HepG2 (cell line): ENCODE results near the gene ATP5F1E. TPM values are rescaled to one million over a fixed set of nuclear protein-coding genes. Genes with fewer than 3 reads are reported as not detected.

Experiments
- CAMTA2 ChIP-seq: sonication (generic); formaldehyde crosslinking; IDR thresholded peaks from 2 replicates; pipeline ENCODE4 v1.4.0; 2020; ENCODE audit warnings: mild to moderate bottlenecking, missing genetic modification reagents, borderline replicate concordance
- CC2D1A ChIP-seq: sonication (generic); formaldehyde crosslinking; IDR thresholded peaks from 2 replicates; pipeline ENCODE4 v1.8.1; 2023; ENCODE audit warnings: mild to moderate bottlenecking, missing genetic modification reagents
- HIVEP1 ChIP-seq: sonication (generic); formaldehyde crosslinking; IDR thresholded peaks from 2 replicates; pipeline ENCODE4 v1.4.0; 2020; ENCODE audit warnings: mild to moderate bottlenecking, missing genetic modification reagents
- NCOA1 ChIP-seq: sonication (generic); formaldehyde crosslinking; IDR thresholded peaks from 2 replicates; pipeline ENCODE4 v1.9.0; 2021; ENCODE audit warnings: missing genetic modification reagents
- NKX3-1 ChIP-seq: sonication (generic); formaldehyde crosslinking; IDR thresholded peaks from 2 replicates; pipeline ENCODE4 v1.5.0; 2020; ENCODE audit warnings: missing genetic modification reagents
- PHF21A ChIP-seq: sonication (generic); formaldehyde crosslinking; IDR thresholded peaks from 2 replicates; pipeline ENCODE4 v1.5.0; 2020; ENCODE audit warnings: mild to moderate bottlenecking, missing genetic modification reagents
- PHF8 ChIP-seq: sonication (generic); formaldehyde crosslinking; IDR thresholded peaks from 2 replicates; pipeline ENCODE4 v1.5.0; 2020; ENCODE audit warnings: missing genetic modification reagents
- RARA ChIP-seq: IDR thresholded peaks from 2 replicates; pipeline ENCODE4 v1.6.1; 2016; ENCODE audit warnings: missing genetic modification reagents, missing compliant biosample characterization
- RARG ChIP-seq: sonication (generic); formaldehyde crosslinking; IDR thresholded peaks from 2 replicates; pipeline ENCODE4 v1.4.0; 2020; ENCODE audit warnings: low read depth, mild to moderate bottlenecking, missing genetic modification reagents
- SKI ChIP-seq: fragments of 450-650 bp; IDR thresholded peaks from one replicate; pipeline ENCODE4 v1.6.1; 2018; ENCODE audit warnings: mild to moderate bottlenecking; ENCODE audit not compliant: partially characterized antibody
- ZBTB42 ChIP-seq: sonication (generic); formaldehyde crosslinking; IDR thresholded peaks from 2 replicates; pipeline ENCODE4 v1.5.0; 2020; ENCODE audit warnings: mild to moderate bottlenecking, missing genetic modification reagents
- ZNF441 ChIP-seq: sonication (generic); formaldehyde crosslinking; IDR thresholded peaks from 2 replicates; pipeline ENCODE4 v1.7.0; 2021; ENCODE audit warnings: missing genetic modification reagents, borderline replicate concordance
- ZNF446 ChIP-seq: sonication (generic); formaldehyde crosslinking; IDR thresholded peaks from 2 replicates; pipeline ENCODE4 v1.5.0; 2020; ENCODE audit warnings: mild to moderate bottlenecking, missing genetic modification reagents
- ZNF737 ChIP-seq: sonication (generic); formaldehyde crosslinking; IDR thresholded peaks from 2 replicates; pipeline ENCODE4 v1.5.0; 2020; ENCODE audit warnings: missing genetic modification reagents, mild to moderate bottlenecking, borderline replicate concordance
- ZNF790 ChIP-seq: sonication (generic); formaldehyde crosslinking; IDR thresholded peaks from 2 replicates; pipeline ENCODE4 v1.8.0; 2022; ENCODE audit warnings: missing genetic modification reagents, mild to moderate bottlenecking, borderline replicate concordance
- ZZZ3 ChIP-seq: sonication (generic); formaldehyde crosslinking; IDR thresholded peaks from 2 replicates; pipeline ENCODE4 v1.4.0; 2020; ENCODE audit warnings: missing genetic modification reagents, mild to moderate bottlenecking, borderline replicate concordance
- polyA plus RNA-seq, 8 experiments: library from polyadenylated mRNA; depleted of rRNA in 3 of 8; stranded (reverse) in 7 of 8; unstranded in 1 of 8; fragments of >200 nt; fragmentation: Illumina TruSeq in 4 of 8; extraction: Trizol in 4 of 8; gene quantifications; 2 replicates each; pipeline versions ENCODE4 v1.2.1 to v1.2.3, GENCODE V29; 2011 to 2016; ENCODE audit warnings: low read depth in 4 of 8, missing spikeins in 1 of 8, mixed read lengths in 1 of 8; ENCODE audit not compliant: insufficient read depth in 1 of 8
- total RNA-seq, 5 experiments: library from RNA; depleted of rRNA; stranded (reverse); fragments of >200 nt; fragmentation: Illumina TruSeq; extraction: Trizol; gene quantifications; 2 replicates each; pipeline ENCODE4 v1.2.3, GENCODE V29; 2016; ENCODE audit warnings: low read depth in 1 of 5
- TF ChIP-seq, protein P1 (sequence below): IDR thresholded peaks from 2 replicates; pipeline ENCODE4 v1.6.1; 2016; ENCODE audit warnings: missing compliant biosample characterization, missing genetic modification reagents, borderline replicate concordance
- TF ChIP-seq, protein P2 (sequence below): sonication (generic); formaldehyde crosslinking; IDR thresholded peaks from 2 replicates; pipeline ENCODE4 v1.4.0; 2020; ENCODE audit warnings: missing genetic modification reagents
- TF ChIP-seq, protein P3 (sequence below): sonication (generic); formaldehyde crosslinking; IDR thresholded peaks from 2 replicates; pipeline ENCODE4 v1.4.0; 2020; ENCODE audit warnings: missing genetic modification reagents, borderline replicate concordance
- TF ChIP-seq, protein P4 (sequence below): sonication (generic); formaldehyde crosslinking; IDR thresholded peaks from 2 replicates; pipeline ENCODE4 v1.5.1; 2020; ENCODE audit warnings: missing genetic modification reagents, mild to moderate bottlenecking, borderline replicate concordance

Gene ATP5F1E
- total and polyA plus RNA-seq, 2 of the 13 experiments (the other 11 are each of a cell fraction or from before 2014, with no cell fraction given): 121 to 134 TPM

DNA sequence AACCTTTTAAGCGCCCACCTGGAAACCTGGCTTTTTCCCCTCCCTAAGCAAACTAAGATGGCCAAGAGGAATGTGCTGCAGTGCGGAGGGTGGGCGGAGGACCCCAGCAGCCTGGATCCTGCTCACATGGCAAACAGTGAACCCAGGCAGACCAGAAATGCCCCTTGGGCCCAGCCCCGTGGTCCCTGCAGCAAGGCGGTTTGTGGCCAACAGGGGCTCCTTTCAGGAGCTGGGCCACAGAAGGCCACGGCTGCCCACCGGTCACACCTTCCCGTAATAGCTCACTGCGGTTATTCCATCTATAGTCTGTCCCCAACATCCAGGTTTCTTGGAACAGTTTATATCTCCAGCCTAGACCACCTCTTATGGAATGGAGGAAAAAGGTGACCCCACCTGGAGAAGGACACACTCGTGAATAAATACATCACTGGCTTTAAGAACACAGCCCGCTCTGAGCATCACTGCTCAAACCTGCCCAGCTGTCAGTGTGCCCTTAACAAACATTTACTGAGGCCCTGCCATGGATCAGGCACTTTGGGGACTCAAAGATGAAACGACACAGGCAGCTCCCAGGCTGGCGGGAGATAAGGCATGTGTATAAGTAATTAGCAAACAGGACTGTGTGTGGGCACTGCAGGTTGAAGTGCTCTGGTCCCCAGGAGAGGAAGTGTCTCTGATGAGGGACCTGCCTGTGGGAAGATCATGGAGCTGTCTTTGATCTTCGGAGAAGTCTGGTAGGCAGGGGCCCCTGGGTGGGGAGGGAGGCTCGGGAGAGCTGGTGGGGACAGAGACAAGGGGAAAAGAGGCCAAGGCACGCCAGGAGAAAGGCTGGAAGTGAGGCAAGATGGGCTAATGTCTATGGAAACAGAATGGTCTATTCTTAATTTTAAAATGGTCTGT is 16.1 kb downstream of the ATP5F1E start (continued):
- TF ChIP-seq, protein P1, sequence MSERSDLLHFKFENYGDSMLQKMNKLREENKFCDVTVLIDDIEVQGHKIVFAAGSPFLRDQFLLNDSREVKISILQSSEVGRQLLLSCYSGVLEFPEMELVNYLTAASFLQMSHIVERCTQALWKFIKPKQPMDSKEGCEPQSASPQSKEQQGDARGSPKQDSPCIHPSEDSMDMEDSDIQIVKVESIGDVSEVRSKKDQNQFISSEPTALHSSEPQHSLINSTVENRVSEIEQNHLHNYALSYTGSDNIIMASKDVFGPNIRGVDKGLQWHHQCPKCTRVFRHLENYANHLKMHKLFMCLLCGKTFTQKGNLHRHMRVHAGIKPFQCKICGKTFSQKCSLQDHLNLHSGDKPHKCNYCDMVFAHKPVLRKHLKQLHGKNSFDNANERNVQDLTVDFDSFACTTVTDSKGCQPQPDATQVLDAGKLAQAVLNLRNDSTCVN (CRISPR knock-in tag): peak; percentile 16; the same call in 1 of the 2 replicates
- TF ChIP-seq, protein P2, sequence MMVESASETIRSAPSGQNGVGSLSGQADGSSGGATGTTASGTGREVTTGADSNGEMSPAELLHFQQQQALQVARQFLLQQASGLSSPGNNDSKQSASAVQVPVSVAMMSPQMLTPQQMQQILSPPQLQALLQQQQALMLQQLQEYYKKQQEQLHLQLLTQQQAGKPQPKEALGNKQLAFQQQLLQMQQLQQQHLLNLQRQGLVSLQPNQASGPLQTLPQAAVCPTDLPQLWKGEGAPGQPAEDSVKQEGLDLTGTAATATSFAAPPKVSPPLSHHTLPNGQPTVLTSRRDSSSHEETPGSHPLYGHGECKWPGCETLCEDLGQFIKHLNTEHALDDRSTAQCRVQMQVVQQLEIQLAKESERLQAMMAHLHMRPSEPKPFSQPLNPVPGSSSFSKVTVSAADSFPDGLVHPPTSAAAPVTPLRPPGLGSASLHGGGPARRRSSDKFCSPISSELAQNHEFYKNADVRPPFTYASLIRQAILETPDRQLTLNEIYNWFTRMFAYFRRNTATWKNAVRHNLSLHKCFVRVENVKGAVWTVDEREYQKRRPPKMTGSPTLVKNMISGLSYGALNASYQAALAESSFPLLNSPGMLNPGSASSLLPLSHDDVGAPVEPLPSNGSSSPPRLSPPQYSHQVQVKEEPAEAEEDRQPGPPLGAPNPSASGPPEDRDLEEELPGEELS: peak; percentile 98
- no peak for TF ChIP-seq ZNF737 (CRISPR knock-in tag)
- peak; percentile 42; the same call in 1 of the 2 replicates for TF ChIP-seq PHF8 (CRISPR knock-in tag)
- TF ChIP-seq HIVEP1: no peak
- peak; percentile 29; the same call in 1 of the 2 replicates for TF ChIP-seq ZNF790 (CRISPR knock-in tag)
- peak; percentile 68; the same call in 1 of the 2 replicates for TF ChIP-seq ZNF446 (CRISPR knock-in tag)
- peak; percentile 97 for TF ChIP-seq NKX3-1 (CRISPR knock-in tag)
- TF ChIP-seq, protein P3, sequence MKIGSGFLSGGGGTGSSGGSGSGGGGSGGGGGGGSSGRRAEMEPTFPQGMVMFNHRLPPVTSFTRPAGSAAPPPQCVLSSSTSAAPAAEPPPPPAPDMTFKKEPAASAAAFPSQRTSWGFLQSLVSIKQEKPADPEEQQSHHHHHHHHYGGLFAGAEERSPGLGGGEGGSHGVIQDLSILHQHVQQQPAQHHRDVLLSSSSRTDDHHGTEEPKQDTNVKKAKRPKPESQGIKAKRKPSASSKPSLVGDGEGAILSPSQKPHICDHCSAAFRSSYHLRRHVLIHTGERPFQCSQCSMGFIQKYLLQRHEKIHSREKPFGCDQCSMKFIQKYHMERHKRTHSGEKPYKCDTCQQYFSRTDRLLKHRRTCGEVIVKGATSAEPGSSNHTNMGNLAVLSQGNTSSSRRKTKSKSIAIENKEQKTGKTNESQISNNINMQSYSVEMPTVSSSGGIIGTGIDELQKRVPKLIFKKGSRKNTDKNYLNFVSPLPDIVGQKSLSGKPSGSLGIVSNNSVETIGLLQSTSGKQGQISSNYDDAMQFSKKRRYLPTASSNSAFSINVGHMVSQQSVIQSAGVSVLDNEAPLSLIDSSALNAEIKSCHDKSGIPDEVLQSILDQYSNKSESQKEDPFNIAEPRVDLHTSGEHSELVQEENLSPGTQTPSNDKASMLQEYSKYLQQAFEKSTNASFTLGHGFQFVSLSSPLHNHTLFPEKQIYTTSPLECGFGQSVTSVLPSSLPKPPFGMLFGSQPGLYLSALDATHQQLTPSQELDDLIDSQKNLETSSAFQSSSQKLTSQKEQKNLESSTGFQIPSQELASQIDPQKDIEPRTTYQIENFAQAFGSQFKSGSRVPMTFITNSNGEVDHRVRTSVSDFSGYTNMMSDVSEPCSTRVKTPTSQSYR: peak; percentile 57; the same call in 1 of the 2 replicates
- no peak for TF ChIP-seq ZBTB42 (CRISPR knock-in tag)
- TF ChIP-seq ZNF441: 0 out of 2 replicates have a peak, but pooled peaks have one; percentile 70
- no peak for TF ChIP-seq ZZZ3 (CRISPR knock-in tag)
- peak; percentile 83 for TF ChIP-seq RARA
- TF ChIP-seq, protein P4, sequence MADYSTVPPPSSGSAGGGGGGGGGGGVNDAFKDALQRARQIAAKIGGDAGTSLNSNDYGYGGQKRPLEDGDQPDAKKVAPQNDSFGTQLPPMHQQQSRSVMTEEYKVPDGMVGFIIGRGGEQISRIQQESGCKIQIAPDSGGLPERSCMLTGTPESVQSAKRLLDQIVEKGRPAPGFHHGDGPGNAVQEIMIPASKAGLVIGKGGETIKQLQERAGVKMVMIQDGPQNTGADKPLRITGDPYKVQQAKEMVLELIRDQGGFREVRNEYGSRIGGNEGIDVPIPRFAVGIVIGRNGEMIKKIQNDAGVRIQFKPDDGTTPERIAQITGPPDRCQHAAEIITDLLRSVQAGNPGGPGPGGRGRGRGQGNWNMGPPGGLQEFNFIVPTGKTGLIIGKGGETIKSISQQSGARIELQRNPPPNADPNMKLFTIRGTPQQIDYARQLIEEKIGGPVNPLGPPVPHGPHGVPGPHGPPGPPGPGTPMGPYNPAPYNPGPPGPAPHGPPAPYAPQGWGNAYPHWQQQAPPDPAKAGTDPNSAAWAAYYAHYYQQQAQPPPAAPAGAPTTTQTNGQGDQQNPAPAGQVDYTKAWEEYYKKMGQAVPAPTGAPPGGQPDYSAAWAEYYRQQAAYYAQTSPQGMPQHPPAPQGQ (CRISPR knock-in tag): no peak
- no peak for TF ChIP-seq CAMTA2 (CRISPR knock-in tag)
- no peak for TF ChIP-seq RARG (CRISPR knock-in tag)
- peak; percentile 30 for TF ChIP-seq SKI
- TF ChIP-seq NCOA1 (CRISPR knock-in tag): peak; percentile 63; the same call in 1 of the 2 replicates
- peak; percentile 96 for TF ChIP-seq PHF21A
- no peak for TF ChIP-seq CC2D1A (CRISPR knock-in tag)
